ENCODE data around the gene MB. TPM values are rescaled to one million over a fixed set of nuclear protein-coding genes. Genes with fewer than 3 reads are reported as not detected.

MB gene
- polyA plus RNA-seq, 1 donor (not counting 4 experiments of a cell fraction or from before 2014, with no cell fraction given) = not detected

DNA sequence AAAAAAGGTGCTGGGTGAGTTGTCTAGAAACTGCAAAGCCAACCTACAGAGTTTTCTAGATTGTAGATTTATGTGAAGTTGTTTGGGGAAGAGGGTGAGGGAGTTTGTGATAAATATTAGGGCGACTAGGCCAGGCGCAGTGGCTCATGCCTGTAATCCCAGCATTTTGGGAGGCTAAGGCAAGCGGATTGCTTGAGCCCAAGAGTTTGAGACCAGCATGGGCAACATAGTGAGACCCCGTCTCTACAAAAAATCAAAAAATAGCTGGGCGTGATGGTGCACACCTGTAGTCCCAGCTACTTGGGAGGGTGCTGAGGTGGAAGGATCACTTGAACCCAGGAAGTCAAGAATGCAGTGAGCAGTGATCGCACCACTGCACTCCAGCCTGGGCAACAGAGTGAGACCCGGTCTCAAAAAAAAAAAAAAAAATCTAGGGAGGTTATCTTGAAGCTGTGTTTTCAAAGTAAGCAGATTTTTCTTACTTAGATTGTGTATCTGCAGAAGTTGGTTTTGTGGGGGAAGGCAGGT, 32.0 kb upstream of the MB start:
- dilution Hi-C loops (cut with MboI; ENCODE audit: extremely low pct_ligation_motif_present, low sequenced_read_pairs) = no loop called here
- TF ChIP-seq CTCF (optimal IDR thresholded peaks at IDR 0.05 in 1 of 3, IDR thresholded peaks at IDR 0.05 in 1 of 3, conservative IDR thresholded peaks at IDR 0.05 in 1 of 3; ENCODE audit: extremely low read depth in 1 of 3, insufficient read depth in 2 of 3, low read length in 3 of 3) (no peak), EZH2 (IDR thresholded peaks at IDR 0.05; ENCODE audit: low read length) (no peak)
- peak; percentile 5 for FAIRE-seq

DNA sequence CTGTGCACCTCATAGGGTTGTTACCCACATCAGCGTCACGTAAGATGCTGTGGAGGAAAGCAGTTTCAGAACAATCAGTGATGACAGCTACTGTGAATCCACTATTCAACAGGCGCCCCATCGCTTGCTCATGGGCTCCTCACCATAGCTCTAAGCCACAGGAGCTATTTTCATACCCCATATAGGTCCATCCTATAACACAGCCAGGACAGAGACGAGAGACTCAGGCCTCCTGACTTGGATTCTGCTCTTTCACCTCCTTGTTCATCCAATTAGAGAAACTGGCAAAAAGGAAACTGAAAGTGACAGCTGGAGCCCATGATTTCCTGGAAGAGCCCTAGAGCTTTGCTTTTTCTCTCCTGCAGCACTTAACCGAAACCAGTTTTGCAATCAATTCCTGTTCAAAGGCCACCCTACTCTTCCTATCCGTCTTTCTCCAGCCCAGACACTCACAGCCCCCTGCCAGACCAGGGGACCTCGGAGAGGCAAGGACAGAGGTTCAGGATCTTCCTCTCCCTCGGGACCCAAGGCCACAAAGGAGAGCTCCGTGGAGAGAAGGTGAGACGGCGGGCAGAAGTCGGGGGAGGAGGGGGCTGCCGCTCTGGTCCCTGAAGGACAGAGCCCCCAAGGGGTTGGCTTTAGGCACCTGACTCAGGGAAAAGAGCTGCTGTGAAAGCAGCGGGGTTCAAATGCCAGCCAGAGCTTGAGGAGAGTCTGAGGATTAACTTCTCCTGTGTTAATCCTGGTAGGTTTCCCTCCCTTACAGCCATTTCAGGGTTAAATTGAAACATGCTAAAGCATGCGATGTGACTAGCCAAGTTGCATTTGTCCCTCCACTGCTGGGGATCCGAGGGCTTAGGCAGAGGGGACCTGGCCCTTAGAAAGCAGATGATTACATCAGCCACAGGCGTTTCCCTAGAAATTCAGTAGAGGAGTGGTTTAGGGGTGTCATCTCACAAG, 31.2 kb upstream of the MB start, which contains the start of gene APOL6:
TSS of gene APOL6 (plus strand) at position 381 of the 960 bp plus-strand sequence. CDS start 7,980 bp downstream, outside the sequence.
- dilution Hi-C loops (cut with MboI; ENCODE audit: extremely low pct_ligation_motif_present, low sequenced_read_pairs) = no loop called here
- peaks cover 7% of the 10 kb centered on the region for H3K79me2 ChIP-seq (ENCODE audit: control insufficient read depth, insufficient read depth, low read length)
- H3K4me3 ChIP-seq (ENCODE audit: control insufficient read depth in 2 of 3, extremely low read depth in 1 of 3, insufficient read depth in 2 of 3, low read depth in 1 of 3, low read length in 3 of 3) = peak within 1 kb of the TSS; percentile 46 to 76 (median 70)
- H3K4me2 ChIP-seq (ENCODE audit: control insufficient read depth, extremely low read depth, insufficient read depth, low read depth, low read length) = peak within 1 kb of the TSS; percentile 86
- no peak for DNase-seq (ENCODE audit: low read depth, low spot score)
- peak; percentile 92 for FAIRE-seq
- peak within 1 kb of the TSS; percentile 88 for H3K9ac ChIP-seq (ENCODE audit: control insufficient read depth, extremely low read depth, insufficient read depth, low read length)
- H3K27me3 ChIP-seq (ENCODE audit: control insufficient read depth, extremely low read depth, insufficient read depth, low read length) = no peaks in the 10 kb centered on the region
- no peaks in the 10 kb centered on the region for H3K36me3 ChIP-seq (ENCODE audit: control insufficient read depth in 2 of 2, extremely low read depth in 1 of 2, insufficient read depth in 2 of 2, low read length in 2 of 2)
- H2AFZ ChIP-seq (ENCODE audit: control insufficient read depth, low read length) = peak within 1 kb of the TSS; percentile 88
- H4K20me1 ChIP-seq (ENCODE audit: control insufficient read depth, extremely low read depth, insufficient read depth, low read length) = no peaks in the 10 kb centered on the region
- peaks cover 3% of the 10 kb centered on the region for H3K9me3 ChIP-seq (ENCODE audit: control insufficient read depth, low read depth, low read length)
- peaks cover 12% of the 10 kb centered on the region for H3K4me1 ChIP-seq (ENCODE audit: control insufficient read depth, extremely low read depth, insufficient read depth, low read length)
- H3K9me1 ChIP-seq (ENCODE audit: control insufficient read depth, extremely low read depth, insufficient read depth, low read length) = no peaks in the 10 kb centered on the region
- peak within 1 kb of the TSS; percentile 86 for H3K27ac ChIP-seq (ENCODE audit: control insufficient read depth, insufficient read depth, low read length)
- TF ChIP-seq CTCF (optimal IDR thresholded peaks at IDR 0.05 in 1 of 3, IDR thresholded peaks at IDR 0.05 in 1 of 3, conservative IDR thresholded peaks at IDR 0.05 in 1 of 3; ENCODE audit: extremely low read depth in 1 of 3, insufficient read depth in 2 of 3, low read length in 3 of 3) (no peak), EZH2 (IDR thresholded peaks at IDR 0.05; ENCODE audit: low read length) (no peak)

More for the DNA sequence above, 32.0 kb upstream of the MB start:
- Histone ChIP-seq H2AFZ (ENCODE audit: control insufficient read depth, low read length) (peak overlapping the region; percentile 88), H3K4me3 (ENCODE audit: control insufficient read depth in 2 of 3, extremely low read depth in 1 of 3, insufficient read depth in 2 of 3, low read depth in 1 of 3, low read length in 3 of 3) (peak overlapping the region; percentile 46 to 76 (median 70)), H3K27me3 (ENCODE audit: control insufficient read depth, extremely low read depth, insufficient read depth, low read length) (no peaks in the 10 kb centered on the region), H4K20me1 (ENCODE audit: control insufficient read depth, extremely low read depth, insufficient read depth, low read length) (no peaks in the 10 kb centered on the region), H3K4me2 (ENCODE audit: control insufficient read depth, extremely low read depth, insufficient read depth, low read depth, low read length) (peak overlapping the region; percentile 86), H3K4me1 (ENCODE audit: control insufficient read depth, extremely low read depth, insufficient read depth, low read length) (peaks cover 12% of the 10 kb centered on the region), H3K79me2 (ENCODE audit: control insufficient read depth, insufficient read depth, low read length) (peaks cover 7% of the 10 kb centered on the region), H3K9ac (ENCODE audit: control insufficient read depth, extremely low read depth, insufficient read depth, low read length) (peak overlapping the region; percentile 88), H3K27ac (ENCODE audit: control insufficient read depth, insufficient read depth, low read length) (peak overlapping the region; percentile 86), H3K9me3 (ENCODE audit: control insufficient read depth, low read depth, low read length) (peaks cover 3% of the 10 kb centered on the region), H3K36me3 (ENCODE audit: control insufficient read depth in 2 of 2, extremely low read depth in 1 of 2, insufficient read depth in 2 of 2, low read length in 2 of 2) (no peaks in the 10 kb centered on the region), H3K9me1 (ENCODE audit: control insufficient read depth, extremely low read depth, insufficient read depth, low read length) (no peaks in the 10 kb centered on the region)
- no peak for DNase-seq (ENCODE audit: low read depth, low spot score)

Measured in keratinocyte (primary cell).